Transverse colon (tissue), 4 donors: ENCODE measurements around the gene IL12A.

ENCODE experiments used
- CTCF ChIP-seq, 5 experiments: fragments of 200-600 bp in 3 of 5; fragments of 450-650 bp in 2 of 5; sonication (generic) in 3 of 5; IDR thresholded peaks; 1 replicate in 2 of 5; 2 replicates in 3 of 5; pipeline ENCODE4 v1.5.1; 2016 to 2017; ENCODE audit warnings: antibody characterized with exemption in 5 of 5, inconsistent platforms in 3 of 5, mild to moderate bottlenecking in 2 of 5, moderate library complexity in 1 of 5
- POLR2A ChIP-seq: fragments of 450-650 bp; IDR thresholded peaks from one replicate; pipeline ENCODE4 v1.6.1; 2016; ENCODE audit warnings: antibody characterized with exemption, mild to moderate bottlenecking, moderate library complexity
- POLR2AphosphoS5 ChIP-seq, 3 donors: sonication (generic); formaldehyde crosslinking; IDR thresholded peaks; one replicate each; pipeline ENCODE4 v1.6.1; 2016; ENCODE audit warnings: antibody characterized with exemption in 3 of 3

GRCh38 chr3:159951540-159951939 is 37.1 kb upstream of the IL12A start:
- TF ChIP-seq POLR2AphosphoS5 (IDR thresholded peaks at IDR 0.05) (no peak), POLR2A (no peak), CTCF (IDR thresholded peaks at IDR 0.05) (no peak)
